DND-41 (cell line): Measurements from ENCODE around the gene DCHS1.
A peak's percentile ranks its signal among the peaks of the same experiment; 100 is the strongest.

Experiments used
- ATAC-seq: fragments of 200-7000 bp; cut with Tn5 transposase; 3 replicates; pipeline ENCODE4 v1.9.1; 2021; ENCODE audit warnings: low read depth; ENCODE audit not compliant: insufficient read depth
- DNase-seq: peaks from one replicate; pipeline ENCODE4 v3.0.0-alpha.2; 2020
- H2AFZ ChIP-seq: 2 replicates; pipeline ENCODE4 v1.6.0; 2012; ENCODE audit warnings: low read depth, low read length
- H3K27ac ChIP-seq: 2 replicates; pipeline ENCODE4 v1.5.1; 2012; ENCODE audit warnings: low read length, inconsistent platforms
- H3K27me3 ChIP-seq: fragments of 200-600 bp; sonication (generic); 2 replicates; pipeline ENCODE4 v1.6.0; 2012; ENCODE audit warnings: low read length, mild to moderate bottlenecking, inconsistent platforms; ENCODE audit not compliant: insufficient read depth, poor library complexity
- H3K36me3 ChIP-seq: 2 replicates; pipeline ENCODE4 v1.5.1; 2012; ENCODE audit warnings: low read length, inconsistent platforms; ENCODE audit not compliant: insufficient read depth
- H3K4me1 ChIP-seq: 2 replicates; pipeline ENCODE4 v1.5.1; 2012; ENCODE audit warnings: mild to moderate bottlenecking, low read length; ENCODE audit not compliant: insufficient read depth
- H3K4me2 ChIP-seq: 2 replicates; pipeline ENCODE4 v1.6.0; 2012; ENCODE audit warnings: mild to moderate bottlenecking, moderate library complexity, low read length, inconsistent platforms; ENCODE audit not compliant: insufficient read depth
- H3K4me3 ChIP-seq, 2 experiments: fragments of 200-600 bp in 1 of 2; shearing (Covaris generic) in 1 of 2; 2 replicates each; pipeline ENCODE4 v1.5.1; 2012 to 2016; ENCODE audit warnings: inconsistent platforms in 2 of 2, low read length in 2 of 2, mild to moderate bottlenecking in 2 of 2, low read depth in 1 of 2, moderate library complexity in 1 of 2
- H3K79me2 ChIP-seq: 2 replicates; pipeline ENCODE4 v1.6.0; 2012; ENCODE audit warnings: low read length, inconsistent platforms; ENCODE audit not compliant: insufficient read depth
- H3K9ac ChIP-seq: 2 replicates; pipeline ENCODE4 v1.6.0; 2012; ENCODE audit warnings: low read depth, mild to moderate bottlenecking, inconsistent platforms, low read length, moderate library complexity
- H3K9me3 ChIP-seq: 2 replicates; pipeline ENCODE4 v1.5.1; 2012; ENCODE audit warnings: low read length, moderate library complexity, mild to moderate bottlenecking, inconsistent platforms; ENCODE audit not compliant: insufficient read depth, severe bottlenecking
- H4K20me1 ChIP-seq: 2 replicates; pipeline ENCODE4 v1.6.0; 2012; ENCODE audit warnings: low read length; ENCODE audit not compliant: insufficient read depth
- CTCF ChIP-seq: IDR thresholded peaks from 2 replicates; pipeline ENCODE4 v1.5.1; 2012; ENCODE audit warnings: borderline replicate concordance, low read length, moderate library complexity, mild to moderate bottlenecking; ENCODE audit not compliant: poor library complexity, severe bottlenecking; ENCODE audit errors: extremely low read depth
- EZH2 ChIP-seq: IDR thresholded peaks from 3 replicates; pipeline ENCODE4 v1.6.1; 2012; ENCODE audit warnings: borderline replicate concordance, low read depth, mild to moderate bottlenecking, moderate library complexity, low read length, inconsistent platforms; ENCODE audit not compliant: severe bottlenecking

DCHS1 gene

GRCh38 chr11:6614446-6614845 is 41.2 kb downstream of the DCHS1 start:
- Histone ChIP-seq H2AFZ (no peak overlapping the region), H3K27ac (no peak overlapping the region), H3K9ac (no peak overlapping the region), H3K4me3 (no peak overlapping the region), H3K4me1 (peaks cover 55% of the 10 kb centered on the region), H3K9me3 (no peaks in the 10 kb centered on the region), H3K36me3 (peaks cover 50% of the 10 kb centered on the region), H3K4me2 (no peak overlapping the region), H3K27me3 (no peaks in the 10 kb centered on the region), H3K79me2 (peaks cover 43% of the 10 kb centered on the region), H4K20me1 (peaks cover 14% of the 10 kb centered on the region)
- TF ChIP-seq CTCF (no peak), EZH2 (no peak)
- DNase-seq (no peak), ATAC-seq (no peak)

- ATAC-seq (no peak), DNase-seq (no peak)
- H3K36me3 ChIP-seq, result peaks cover 59% of the 10 kb centered on the region
- H3K9ac ChIP-seq, result peak overlapping the region; percentile 72
- no peaks in the 10 kb centered on the region for H3K9me3 ChIP-seq
- no peaks in the 10 kb centered on the region for H3K27me3 ChIP-seq
- peaks cover 14% of the 10 kb centered on the region for H4K20me1 ChIP-seq
- peaks cover 53% of the 10 kb centered on the region for H3K4me1 ChIP-seq
- H3K27ac ChIP-seq, result no peak overlapping the region
- no peak overlapping the region for H2AFZ ChIP-seq
- H3K4me3 ChIP-seq, result no peak overlapping the region
- TF ChIP-seq EZH2, result no peak
- no peak for TF ChIP-seq CTCF
- peak overlapping the region; percentile 99 for H3K4me2 ChIP-seq
- peaks cover 36% of the 10 kb centered on the region for H3K79me2 ChIP-seq
Observed at GRCh38 chr11:6613496-6613895, 42.1 kb downstream of the DCHS1 start.

- Histone ChIP-seq H3K9ac (peak within 1 kb of the TSS; percentile 72), H3K4me1 (peaks cover 45% of the 10 kb centered on the region), H2AFZ (peak within 1 kb of the TSS; percentile 95), H3K27me3 (no peaks in the 10 kb centered on the region), H3K36me3 (peaks cover 69% of the 10 kb centered on the region), H4K20me1 (peaks cover 19% of the 10 kb centered on the region), H3K79me2 (peaks cover 30% of the 10 kb centered on the region), H3K4me3 (peak within 1 kb of the TSS; percentile 69 to 74), H3K27ac (peak within 1 kb of the TSS; percentile 99), H3K4me2 (peak within 1 kb of the TSS; percentile 99), H3K9me3 (no peaks in the 10 kb centered on the region)
- DNase-seq, result peak; percentile 97
- ATAC-seq, result peak; percentile 93
- TF ChIP-seq EZH2, result no peak
- peak; percentile 71 for TF ChIP-seq CTCF
Observed at GRCh38 chr11:6612213-6613041, 43.2 kb downstream of the DCHS1 start, which contains the start of gene TAF10. Gene TAF10 (minus strand): TSS chr11:6612216. CDS start chr11:6612189, 27 bp downstream.
